ENCODE results near the gene CEACAM1.

- TF ChIP-seq CTCF (IDR thresholded peaks at IDR 0.05) = no peak
- TF ChIP-seq POLR2A (IDR thresholded peaks at IDR 0.05) = peak; percentile 89 to 96
These were observed at the start of gene CEACAM1 for GRCh38 chr19:42528354-42529247.
